Breast epithelium (tissue), 4 donors: Measurements from ENCODE around the gene BPHL. TPM values are rescaled to one million over a fixed set of nuclear protein-coding genes. Genes with fewer than 3 reads are reported as not detected.

Experiments used
- DNase-seq, 2 donors: peaks; one replicate each; pipeline ENCODE4 v3.0.0-alpha.2; 2019; ENCODE audit warnings: low spot score in 2 of 2
- H3K27ac ChIP-seq, 2 donors: fragments of 200-600 bp; sonication (generic) in 1 of 2; one replicate each; pipeline ENCODE4 v1.5.1; 2016 to 2019; ENCODE audit warnings: mild to moderate bottlenecking in 1 of 2
- H3K27me3 ChIP-seq, 2 donors: fragments of 200-600 bp; sonication (generic) in 1 of 2; one replicate each; pipeline versions ENCODE4 v1.5.1 to v1.6.0; 2017 to 2019; ENCODE audit warnings: control low read depth in 1 of 2, mild to moderate bottlenecking in 1 of 2
- H3K36me3 ChIP-seq: fragments of 200-600 bp; one replicate; pipeline ENCODE4 v1.5.1; 2019
- H3K4me1 ChIP-seq, 2 donors: fragments of 200-600 bp; sonication (generic); one replicate each; pipeline ENCODE4 v1.5.1; 2016 to 2019; ENCODE audit warnings: control low read depth in 1 of 2
- H3K4me3 ChIP-seq, 3 donors: fragments of 200-600 bp; sonication (generic); 1 replicate in 2 of 3; 2 replicates in 1 of 3; pipeline ENCODE4 v1.5.1; 2016 to 2019; ENCODE audit warnings: mild to moderate bottlenecking in 3 of 3, moderate library complexity in 2 of 3
- H3K9me3 ChIP-seq, 2 donors: fragments of 200-600 bp; sonication (generic) in 1 of 2; one replicate each; pipeline ENCODE4 v1.5.1; 2016 to 2019; ENCODE audit warnings: control low read depth in 1 of 2
- CTCF ChIP-seq, 3 donors: fragments of 450-650 bp; IDR thresholded peaks; one replicate each; pipeline ENCODE4 v1.5.1; 2016 to 2017; ENCODE audit warnings: antibody characterized with exemption in 3 of 3, mild to moderate bottlenecking in 3 of 3, moderate library complexity in 3 of 3
- POLR2A ChIP-seq: fragments of 450-650 bp; IDR thresholded peaks from one replicate; pipeline ENCODE4 v1.6.1; 2016; ENCODE audit warnings: antibody characterized with exemption, mild to moderate bottlenecking, moderate library complexity
- POLR2AphosphoS5 ChIP-seq, 3 donors: sonication (generic); formaldehyde crosslinking; IDR thresholded peaks; one replicate each; pipeline ENCODE4 v1.6.1; 2017; ENCODE audit warnings: antibody characterized with exemption in 3 of 3
- intact Hi-C: fragments of 100-400 bp; cut with DNase I; formaldehyde crosslinking; loops from one replicate; pipeline ENCODE4 v1.15.1; 2023; ENCODE audit warnings: low total_unique reads
- total RNA-seq, 3 donors: library from RNA; depleted of rRNA; stranded (reverse); fragments of >200 nt; gene quantifications; one replicate each; pipeline ENCODE4 v1.1.0, GENCODE V29; 2016

Gene BPHL
- total RNA-seq, 3 donors from 2014 or later = 15.4 to 19.4 (median 19.3) TPM

- H3K27me3 ChIP-seq = no peaks in the 10 kb centered on the region
- intact Hi-C loops = no loop called here
- peaks cover 8% of the 10 kb centered on the region for H3K36me3 ChIP-seq
- H3K4me1 ChIP-seq = no peaks in the 10 kb centered on the region
- no peak overlapping the region for H3K4me3 ChIP-seq
- no peak overlapping the region for H3K27ac ChIP-seq
- no peak for TF ChIP-seq POLR2AphosphoS5 (IDR thresholded peaks at IDR 0.05)
- no peak for TF ChIP-seq CTCF (IDR thresholded peaks at IDR 0.05)
- no peak for TF ChIP-seq POLR2A
- no peaks in the 10 kb centered on the region for H3K9me3 ChIP-seq
- DNase-seq = no peak
These were observed 15.6 kb upstream of the BPHL start for GRCh38 chr6:3102875-3103274.

GRCh38 chr6:3108746-3109414, 9.6 kb upstream of the BPHL start:
- Histone ChIP-seq H3K9me3 (no peaks in the 10 kb centered on the region), H3K27me3 (no peaks in the 10 kb centered on the region), H3K4me1 (no peaks in the 10 kb centered on the region), H3K4me3 (no peak overlapping the region), H3K36me3 (peaks cover 8% of the 10 kb centered on the region), H3K27ac (no peak overlapping the region)
- TF ChIP-seq POLR2AphosphoS5 (IDR thresholded peaks at IDR 0.05) (no peak), CTCF (IDR thresholded peaks at IDR 0.05) (no peak), POLR2A (no peak)
- intact Hi-C loops = no loop called here
- DNase-seq = no peak

- intact Hi-C loops = no loop called here
- no peaks in the 10 kb centered on the region for H3K9me3 ChIP-seq
- TF ChIP-seq POLR2AphosphoS5 (IDR thresholded peaks at IDR 0.05) (no peak), CTCF (IDR thresholded peaks at IDR 0.05) (no peak), POLR2A (no peak)
- H3K4me1 ChIP-seq = no peaks in the 10 kb centered on the region
- H3K27me3 ChIP-seq = no peaks in the 10 kb centered on the region
- H3K27ac ChIP-seq = no peak overlapping the region
- no peak for DNase-seq
- peaks cover 8% of the 10 kb centered on the region for H3K36me3 ChIP-seq
- no peak overlapping the region for H3K4me3 ChIP-seq
These were observed 8.8 kb upstream of the BPHL start for GRCh38 chr6:3109761-3110160.

GRCh38 chr6:3114377-3114776, 4.1 kb upstream of the BPHL start:
- intact Hi-C loops = no loop called here
- no peak overlapping the region for H3K4me3 ChIP-seq
- H3K27me3 ChIP-seq = no peaks in the 10 kb centered on the region
- no peak for DNase-seq
- no peaks in the 10 kb centered on the region for H3K36me3 ChIP-seq
- H3K27ac ChIP-seq = no peak overlapping the region
- TF ChIP-seq CTCF (IDR thresholded peaks at IDR 0.05) (no peak), POLR2AphosphoS5 (IDR thresholded peaks at IDR 0.05) (no peak), POLR2A (no peak)
- no peaks in the 10 kb centered on the region for H3K9me3 ChIP-seq
- H3K4me1 ChIP-seq = no peaks in the 10 kb centered on the region

GRCh38 chr6:3117912-3118352, 579 bp upstream of the BPHL start:
- no peak for TF ChIP-seq CTCF (IDR thresholded peaks at IDR 0.05)
- no peak for TF ChIP-seq POLR2A
- TF ChIP-seq POLR2AphosphoS5 (IDR thresholded peaks at IDR 0.05) = no peak
- no peaks in the 10 kb centered on the region for H3K9me3 ChIP-seq
- peak overlapping the region; percentile 92 to 94 for H3K27ac ChIP-seq
- H3K27me3 ChIP-seq = no peaks in the 10 kb centered on the region
- no peaks in the 10 kb centered on the region for H3K4me1 ChIP-seq
- peak overlapping the region; percentile 72 to 95 (median 93) for H3K4me3 ChIP-seq
- intact Hi-C loops = no loop called here
- H3K36me3 ChIP-seq = no peaks in the 10 kb centered on the region
- DNase-seq = no peak
